Measurements from ENCODE around the gene TGFBRAP1.

DNA sequence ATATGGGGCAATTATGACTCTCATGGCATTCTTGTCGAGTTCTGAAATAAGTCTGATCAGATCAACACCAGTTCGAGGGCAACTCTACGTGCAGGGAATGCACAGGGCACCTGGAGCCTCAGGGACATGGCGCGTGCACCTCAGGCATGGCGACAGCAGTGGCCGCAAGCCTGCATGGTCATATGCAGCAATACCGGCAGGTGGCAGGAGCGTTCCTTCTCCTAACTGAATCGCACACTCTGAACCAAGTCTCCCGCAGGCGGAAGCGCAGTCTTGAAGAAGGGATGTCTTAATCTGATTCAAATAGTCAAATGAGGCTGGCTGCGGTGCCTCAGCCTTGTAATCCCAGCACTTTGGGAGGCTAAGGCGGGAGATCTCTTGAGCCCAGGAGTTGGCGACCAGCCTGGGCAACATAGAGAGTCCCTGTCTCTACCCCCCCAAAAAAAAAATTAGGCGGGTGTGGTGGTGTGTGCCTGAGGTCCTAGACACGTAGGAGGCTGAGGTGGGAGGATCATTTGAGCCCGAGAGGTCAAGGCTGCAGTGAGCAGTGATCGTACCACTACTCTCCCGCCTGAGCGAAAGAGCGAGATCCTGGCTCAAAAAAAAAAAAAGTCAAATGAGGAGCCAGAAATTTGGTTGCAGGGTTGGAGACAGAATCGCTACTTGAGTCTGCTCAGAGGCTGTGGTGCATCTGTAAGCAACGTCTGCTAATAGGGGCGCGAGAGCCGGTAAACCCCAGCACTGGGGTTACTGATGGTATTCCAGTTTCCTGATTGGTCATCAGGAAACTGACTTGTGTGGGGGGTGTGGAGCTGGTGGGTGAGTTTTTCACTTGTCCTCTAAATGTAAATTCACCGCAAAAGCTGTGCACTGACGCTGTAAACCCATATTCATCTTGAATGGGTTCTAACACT, 40.5 kb upstream of the TGFBRAP1 start:
- TF ChIP-seq POLR2A (IDR thresholded peaks at IDR 0.05) = no peak
- TF ChIP-seq, protein P1, sequence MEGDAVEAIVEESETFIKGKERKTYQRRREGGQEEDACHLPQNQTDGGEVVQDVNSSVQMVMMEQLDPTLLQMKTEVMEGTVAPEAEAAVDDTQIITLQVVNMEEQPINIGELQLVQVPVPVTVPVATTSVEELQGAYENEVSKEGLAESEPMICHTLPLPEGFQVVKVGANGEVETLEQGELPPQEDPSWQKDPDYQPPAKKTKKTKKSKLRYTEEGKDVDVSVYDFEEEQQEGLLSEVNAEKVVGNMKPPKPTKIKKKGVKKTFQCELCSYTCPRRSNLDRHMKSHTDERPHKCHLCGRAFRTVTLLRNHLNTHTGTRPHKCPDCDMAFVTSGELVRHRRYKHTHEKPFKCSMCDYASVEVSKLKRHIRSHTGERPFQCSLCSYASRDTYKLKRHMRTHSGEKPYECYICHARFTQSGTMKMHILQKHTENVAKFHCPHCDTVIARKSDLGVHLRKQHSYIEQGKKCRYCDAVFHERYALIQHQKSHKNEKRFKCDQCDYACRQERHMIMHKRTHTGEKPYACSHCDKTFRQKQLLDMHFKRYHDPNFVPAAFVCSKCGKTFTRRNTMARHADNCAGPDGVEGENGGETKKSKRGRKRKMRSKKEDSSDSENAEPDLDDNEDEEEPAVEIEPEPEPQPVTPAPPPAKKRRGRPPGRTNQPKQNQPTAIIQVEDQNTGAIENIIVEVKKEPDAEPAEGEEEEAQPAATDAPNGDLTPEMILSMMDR (IDR thresholded peaks at IDR 0.05) = peak; percentile 85 to 95 (median 88)

Data from tibial nerve (tissue), 3 donors.